WTC11 (cell line): ENCODE measurements around the gene KAT2B. TPM values are rescaled to one million over a fixed set of nuclear protein-coding genes. Genes with fewer than 3 reads are reported as not detected.
A peak's percentile ranks its signal among the peaks of the same experiment; 100 is the strongest.

ENCODE experiments used
- ATAC-seq: fragments of 200-7000 bp; cut with Tn5 transposase; 2 replicates; pipeline ENCODE4 v1.10.0; 2021; ENCODE audit warnings: mild to moderate bottlenecking, moderate library complexity
- CTCF ChIA-PET: fragments of 300-600 bp; sonication (Branson Sonifier 250); formaldehyde crosslinking; loops from one replicate; lab custom pipeline; 2021; ENCODE audit warnings: antibody characterized with exemption; lab: Charles Lee
- POLR2A ChIA-PET: fragments of 350-600 bp; sonication (Branson Sonifier 250); formaldehyde crosslinking; loops from one replicate; lab custom pipeline; 2021; ENCODE audit warnings: antibody characterized with exemption; lab: Charles Lee
- DNase-seq: peaks from one replicate; pipeline ENCODE4 v3.0.0; 2021; ENCODE audit warnings: low spot score
- H3K27ac Mint-ChIP-seq: 2 replicates; pipeline ENCODE4 v1.8.0; 2021; ENCODE audit warnings: mixed read lengths
- H3K27me3 Mint-ChIP-seq: 2 replicates; pipeline ENCODE4 v1.8.0; 2021; ENCODE audit warnings: low read depth, mild to moderate bottlenecking, moderate library complexity, mixed read lengths
- H3K36me3 Mint-ChIP-seq: 2 replicates; pipeline ENCODE4 v1.8.0; 2021; ENCODE audit warnings: mixed read lengths
- H3K4me1 Mint-ChIP-seq: 2 replicates; pipeline ENCODE4 v1.8.0; 2022; ENCODE audit warnings: mixed read lengths
- H3K4me3 Mint-ChIP-seq: 2 replicates; pipeline ENCODE4 v1.8.0; 2021; ENCODE audit warnings: mild to moderate bottlenecking, moderate library complexity, mixed read lengths
- H3K9me3 Mint-ChIP-seq: 2 replicates; pipeline ENCODE4 v1.8.0; 2021; ENCODE audit warnings: mixed read lengths
- GABPB1 ChIP-seq: sonication (generic); formaldehyde crosslinking; IDR thresholded peaks from 2 replicates; pipeline ENCODE4 v1.8.1; 2023; ENCODE audit warnings: mild to moderate bottlenecking, missing genetic modification reagents
- HMGA2 ChIP-seq: fragments of 250-450 bp; sonication (Bioruptor Pico); IDR thresholded peaks from 2 replicates; pipeline ENCODE4 v1.4.0; 2021; ENCODE audit warnings: mild to moderate bottlenecking, moderate library complexity
- NFYB ChIP-seq: sonication (generic); formaldehyde crosslinking; conservative IDR thresholded peaks from 2 replicates; pipeline ENCODE4 v1.8.0; 2022; ENCODE audit warnings: low read depth, missing genetic modification reagents
- PRRX2 ChIP-seq: fragments of 250-450 bp; sonication (Bioruptor Pico); IDR thresholded peaks from 2 replicates; pipeline ENCODE4 v1.8.0; 2021; ENCODE audit warnings: mild to moderate bottlenecking
- ZBTB21 ChIP-seq: sonication (generic); formaldehyde crosslinking; IDR thresholded peaks from 2 replicates; pipeline ENCODE4 v1.8.1; 2023; ENCODE audit warnings: mild to moderate bottlenecking, missing genetic modification reagents, borderline replicate concordance
- ZNF232 ChIP-seq: sonication (generic); formaldehyde crosslinking; IDR thresholded peaks from 2 replicates; pipeline ENCODE4 v1.8.0; 2022; ENCODE audit warnings: mild to moderate bottlenecking, missing genetic modification reagents
- ZNF671 ChIP-seq: fragments of 250-450 bp; sonication (Bioruptor Pico); IDR thresholded peaks from 2 replicates; pipeline ENCODE4 v1.8.0; 2021; ENCODE audit warnings: mild to moderate bottlenecking
- total RNA-seq: library from RNA; stranded (reverse); gene quantifications from 3 replicates; pipeline ENCODE4 v1.2.3, GENCODE V29; 2021
- TF ChIP-seq, protein P1 (sequence below): fragments of 250-450 bp; sonication (Bioruptor Pico); IDR thresholded peaks from 2 replicates; pipeline ENCODE4 v1.8.0; 2021; ENCODE audit warnings: mild to moderate bottlenecking
- TF ChIP-seq, protein P2 (sequence below): fragments of 250-450 bp; sonication (Bioruptor Pico); IDR thresholded peaks from 2 replicates; pipeline ENCODE4 v1.9.0; 2021; ENCODE audit warnings: mild to moderate bottlenecking
- TF ChIP-seq, protein P3 (sequence below): sonication (generic); formaldehyde crosslinking; IDR thresholded peaks from 2 replicates; pipeline ENCODE4 v1.8.1; 2022; ENCODE audit warnings: mild to moderate bottlenecking, moderate library complexity, missing genetic modification reagents
- TF ChIP-seq, protein P4 (sequence below): sonication (generic); formaldehyde crosslinking; IDR thresholded peaks from 2 replicates; pipeline ENCODE4 v1.8.0; 2022; ENCODE audit warnings: mild to moderate bottlenecking, missing genetic modification reagents
- TF ChIP-seq, protein P5 (sequence below): sonication (generic); formaldehyde crosslinking; conservative IDR thresholded peaks from 2 replicates; pipeline ENCODE4 v1.8.1; 2022; ENCODE audit warnings: mild to moderate bottlenecking, missing genetic modification reagents
- TF ChIP-seq, protein P6 (sequence below): sonication (generic); formaldehyde crosslinking; IDR thresholded peaks from 2 replicates; pipeline ENCODE4 v1.8.1; 2022; ENCODE audit warnings: mild to moderate bottlenecking, missing genetic modification reagents, moderate library complexity, borderline replicate concordance

Gene KAT2B
- total RNA-seq, 1 experiment from 2014 or later, result 2.7 TPM

DNA sequence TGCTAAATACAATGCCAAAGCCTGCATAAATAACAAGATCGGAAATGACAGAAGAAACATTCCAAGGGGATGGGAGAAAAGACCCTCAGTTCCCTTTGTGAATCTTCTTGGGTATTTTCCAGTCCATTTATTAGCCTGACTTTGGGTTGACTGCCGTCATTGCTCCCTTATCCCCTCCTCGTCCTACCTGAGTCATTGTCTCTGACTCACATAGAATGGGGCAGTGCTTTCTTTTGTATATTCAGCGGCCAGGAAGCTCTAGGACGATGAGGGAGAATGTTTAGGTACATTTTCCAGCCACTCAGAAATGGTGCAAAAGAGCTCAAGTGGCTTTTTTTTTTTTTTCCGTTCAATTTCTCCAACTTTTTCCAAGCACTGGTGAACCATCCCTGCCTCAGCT, 71.6 kb downstream of the KAT2B start:
- TF ChIP-seq, protein P1, sequence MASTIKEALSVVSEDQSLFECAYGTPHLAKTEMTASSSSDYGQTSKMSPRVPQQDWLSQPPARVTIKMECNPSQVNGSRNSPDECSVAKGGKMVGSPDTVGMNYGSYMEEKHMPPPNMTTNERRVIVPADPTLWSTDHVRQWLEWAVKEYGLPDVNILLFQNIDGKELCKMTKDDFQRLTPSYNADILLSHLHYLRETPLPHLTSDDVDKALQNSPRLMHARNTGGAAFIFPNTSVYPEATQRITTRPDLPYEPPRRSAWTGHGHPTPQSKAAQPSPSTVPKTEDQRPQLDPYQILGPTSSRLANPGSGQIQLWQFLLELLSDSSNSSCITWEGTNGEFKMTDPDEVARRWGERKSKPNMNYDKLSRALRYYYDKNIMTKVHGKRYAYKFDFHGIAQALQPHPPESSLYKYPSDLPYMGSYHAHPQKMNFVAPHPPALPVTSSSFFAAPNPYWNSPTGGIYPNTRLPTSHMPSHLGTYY (CRISPR knock-in tag), result no peak
- TF ChIP-seq, protein P2, sequence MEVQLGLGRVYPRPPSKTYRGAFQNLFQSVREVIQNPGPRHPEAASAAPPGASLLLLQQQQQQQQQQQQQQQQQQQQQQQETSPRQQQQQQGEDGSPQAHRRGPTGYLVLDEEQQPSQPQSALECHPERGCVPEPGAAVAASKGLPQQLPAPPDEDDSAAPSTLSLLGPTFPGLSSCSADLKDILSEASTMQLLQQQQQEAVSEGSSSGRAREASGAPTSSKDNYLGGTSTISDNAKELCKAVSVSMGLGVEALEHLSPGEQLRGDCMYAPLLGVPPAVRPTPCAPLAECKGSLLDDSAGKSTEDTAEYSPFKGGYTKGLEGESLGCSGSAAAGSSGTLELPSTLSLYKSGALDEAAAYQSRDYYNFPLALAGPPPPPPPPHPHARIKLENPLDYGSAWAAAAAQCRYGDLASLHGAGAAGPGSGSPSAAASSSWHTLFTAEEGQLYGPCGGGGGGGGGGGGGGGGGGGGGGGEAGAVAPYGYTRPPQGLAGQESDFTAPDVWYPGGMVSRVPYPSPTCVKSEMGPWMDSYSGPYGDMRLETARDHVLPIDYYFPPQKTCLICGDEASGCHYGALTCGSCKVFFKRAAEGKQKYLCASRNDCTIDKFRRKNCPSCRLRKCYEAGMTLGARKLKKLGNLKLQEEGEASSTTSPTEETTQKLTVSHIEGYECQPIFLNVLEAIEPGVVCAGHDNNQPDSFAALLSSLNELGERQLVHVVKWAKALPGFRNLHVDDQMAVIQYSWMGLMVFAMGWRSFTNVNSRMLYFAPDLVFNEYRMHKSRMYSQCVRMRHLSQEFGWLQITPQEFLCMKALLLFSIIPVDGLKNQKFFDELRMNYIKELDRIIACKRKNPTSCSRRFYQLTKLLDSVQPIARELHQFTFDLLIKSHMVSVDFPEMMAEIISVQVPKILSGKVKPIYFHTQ (CRISPR knock-in tag), result no peak
- TF ChIP-seq GABPB1 (no peak), ZBTB21 (CRISPR knock-in tag) (no peak), ZNF232 (CRISPR knock-in tag) (no peak), ZNF671 (no peak), PRRX2 (CRISPR knock-in tag) (no peak)
- TF ChIP-seq, protein P3, sequence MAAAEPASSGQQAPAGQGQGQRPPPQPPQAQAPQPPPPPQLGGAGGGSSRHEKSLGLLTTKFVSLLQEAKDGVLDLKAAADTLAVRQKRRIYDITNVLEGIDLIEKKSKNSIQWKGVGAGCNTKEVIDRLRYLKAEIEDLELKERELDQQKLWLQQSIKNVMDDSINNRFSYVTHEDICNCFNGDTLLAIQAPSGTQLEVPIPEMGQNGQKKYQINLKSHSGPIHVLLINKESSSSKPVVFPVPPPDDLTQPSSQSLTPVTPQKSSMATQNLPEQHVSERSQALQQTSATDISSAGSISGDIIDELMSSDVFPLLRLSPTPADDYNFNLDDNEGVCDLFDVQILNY (CRISPR knock-in tag), result no peak
- TF ChIP-seq, all 79 proteins: peak for 0
- H3K27ac Mint-ChIP-seq, result no peak overlapping the region
- H3K9me3 Mint-ChIP-seq, result no peaks in the 10 kb centered on the region
- H3K27me3 Mint-ChIP-seq, result no peaks in the 10 kb centered on the region
- H3K4me1 Mint-ChIP-seq, result peaks cover 9% of the 10 kb centered on the region
- ChIA-PET POLR2A (no interaction called here), CTCF (interaction anchor here (0.7 kb wide), 1 partner anchor 25 kb away, joined by 3 read pairs; no protein-coding TSS in a partner anchor)
- no peak overlapping the region for H3K4me3 Mint-ChIP-seq
- no peaks in the 10 kb centered on the region for H3K36me3 Mint-ChIP-seq
- DNase-seq (no peak), ATAC-seq (peak; percentile 83)

DNA sequence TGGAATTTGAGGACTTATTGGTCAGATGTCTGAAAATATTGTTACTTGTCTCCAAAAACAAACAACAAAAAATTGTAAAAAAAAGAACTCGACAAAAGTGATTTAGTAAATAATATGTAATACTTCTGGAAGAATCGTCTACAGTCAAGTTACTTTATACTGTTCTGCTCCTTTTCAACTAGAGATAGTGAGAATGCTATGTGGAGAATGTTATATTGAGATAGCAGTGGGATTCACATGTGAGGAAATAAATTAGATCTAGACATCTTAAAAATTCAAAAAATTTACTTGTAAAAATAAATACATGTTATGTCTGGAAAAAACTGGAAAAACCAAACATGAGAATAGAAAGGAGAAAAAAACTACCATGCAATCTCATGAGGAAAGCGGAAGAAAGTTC, 80.8 kb downstream of the KAT2B start:
- CTCF ChIA-PET, result interaction anchor here (0.6 kb wide), 1 partner anchor 1630 kb away, joined by 3 read pairs; the partner anchor contains the start of gene ZNF385D
- H3K36me3 Mint-ChIP-seq, result no peaks in the 10 kb centered on the region
- DNase-seq, result no peak

DNA sequence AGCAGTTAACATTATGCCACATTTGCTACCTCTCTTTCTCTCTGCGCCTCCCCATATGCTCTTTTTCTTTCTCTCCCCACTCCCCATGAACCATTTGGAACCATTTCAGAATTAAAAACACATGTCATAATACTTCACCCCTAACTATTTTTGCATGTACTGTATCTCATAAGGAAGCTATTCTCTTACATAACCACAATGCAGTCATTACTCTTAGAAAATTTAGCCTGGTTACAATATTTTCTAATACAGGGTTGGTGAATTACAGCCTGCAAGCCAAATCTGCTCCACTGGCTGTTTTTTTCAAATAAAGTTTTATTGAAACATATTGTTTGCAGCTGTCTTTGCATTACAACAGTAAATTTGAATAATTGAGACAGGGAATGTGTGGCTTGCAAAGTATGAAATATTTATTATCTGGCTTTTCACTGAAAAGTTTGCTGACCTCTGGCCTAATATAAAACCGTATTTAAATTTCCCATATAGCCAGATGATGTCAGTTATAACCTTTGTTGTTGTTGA, 82.9 kb downstream of the KAT2B start:
- Mint-ChIP-seq H3K4me1 (no peaks in the 10 kb centered on the region), H3K27me3 (no peaks in the 10 kb centered on the region), H3K4me3 (no peak overlapping the region), H3K9me3 (no peaks in the 10 kb centered on the region), H3K36me3 (no peaks in the 10 kb centered on the region), H3K27ac (no peak overlapping the region)
- no peak for DNase-seq
- TF ChIP-seq, protein P4, sequence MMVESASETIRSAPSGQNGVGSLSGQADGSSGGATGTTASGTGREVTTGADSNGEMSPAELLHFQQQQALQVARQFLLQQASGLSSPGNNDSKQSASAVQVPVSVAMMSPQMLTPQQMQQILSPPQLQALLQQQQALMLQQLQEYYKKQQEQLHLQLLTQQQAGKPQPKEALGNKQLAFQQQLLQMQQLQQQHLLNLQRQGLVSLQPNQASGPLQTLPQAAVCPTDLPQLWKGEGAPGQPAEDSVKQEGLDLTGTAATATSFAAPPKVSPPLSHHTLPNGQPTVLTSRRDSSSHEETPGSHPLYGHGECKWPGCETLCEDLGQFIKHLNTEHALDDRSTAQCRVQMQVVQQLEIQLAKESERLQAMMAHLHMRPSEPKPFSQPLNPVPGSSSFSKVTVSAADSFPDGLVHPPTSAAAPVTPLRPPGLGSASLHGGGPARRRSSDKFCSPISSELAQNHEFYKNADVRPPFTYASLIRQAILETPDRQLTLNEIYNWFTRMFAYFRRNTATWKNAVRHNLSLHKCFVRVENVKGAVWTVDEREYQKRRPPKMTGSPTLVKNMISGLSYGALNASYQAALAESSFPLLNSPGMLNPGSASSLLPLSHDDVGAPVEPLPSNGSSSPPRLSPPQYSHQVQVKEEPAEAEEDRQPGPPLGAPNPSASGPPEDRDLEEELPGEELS (CRISPR knock-in tag), result no peak
- TF ChIP-seq, protein P5, sequence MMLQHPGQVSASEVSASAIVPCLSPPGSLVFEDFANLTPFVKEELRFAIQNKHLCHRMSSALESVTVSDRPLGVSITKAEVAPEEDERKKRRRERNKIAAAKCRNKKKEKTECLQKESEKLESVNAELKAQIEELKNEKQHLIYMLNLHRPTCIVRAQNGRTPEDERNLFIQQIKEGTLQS (CRISPR knock-in tag), result no peak
- TF ChIP-seq, protein P6, sequence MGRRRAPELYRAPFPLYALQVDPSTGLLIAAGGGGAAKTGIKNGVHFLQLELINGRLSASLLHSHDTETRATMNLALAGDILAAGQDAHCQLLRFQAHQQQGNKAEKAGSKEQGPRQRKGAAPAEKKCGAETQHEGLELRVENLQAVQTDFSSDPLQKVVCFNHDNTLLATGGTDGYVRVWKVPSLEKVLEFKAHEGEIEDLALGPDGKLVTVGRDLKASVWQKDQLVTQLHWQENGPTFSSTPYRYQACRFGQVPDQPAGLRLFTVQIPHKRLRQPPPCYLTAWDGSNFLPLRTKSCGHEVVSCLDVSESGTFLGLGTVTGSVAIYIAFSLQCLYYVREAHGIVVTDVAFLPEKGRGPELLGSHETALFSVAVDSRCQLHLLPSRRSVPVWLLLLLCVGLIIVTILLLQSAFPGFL (CRISPR knock-in tag), result no peak
- CTCF ChIA-PET, result no interaction called here
- POLR2A ChIA-PET, result no interaction called here
- no peak for ATAC-seq

More for the DNA sequence above, 80.8 kb downstream of the KAT2B start:
- Mint-ChIP-seq H3K4me1 (no peaks in the 10 kb centered on the region), H3K27me3 (no peaks in the 10 kb centered on the region), H3K9me3 (no peaks in the 10 kb centered on the region), H3K4me3 (no peak overlapping the region), H3K27ac (no peak overlapping the region)
- TF ChIP-seq HMGA2 (no peak), NFYB (CRISPR knock-in tag) (no peak)
- ATAC-seq, result no peak
- POLR2A ChIA-PET, result no interaction called here
